Thyroid gland (tissue), 4 donors: Measurements from ENCODE around the gene STARD9. TPM values are rescaled to one million over a fixed set of nuclear protein-coding genes. Genes with fewer than 3 reads are reported as not detected.

Experiments used
- DNase-seq, 2 donors: peaks; one replicate each; pipeline ENCODE4 v3.0.0-alpha.2; 2019
- H3K27ac ChIP-seq, 3 donors: fragments of 200-600 bp; sonication (generic); 1 replicate in 2 of 3; 2 replicates in 1 of 3; pipeline ENCODE4 v1.5.1; 2016 to 2019; ENCODE audit warnings: mild to moderate bottlenecking in 1 of 3, moderate library complexity in 1 of 3
- H3K27me3 ChIP-seq: fragments of 200-600 bp; sonication (generic); one replicate; pipeline ENCODE4 v1.5.1; 2019
- H3K36me3 ChIP-seq, 2 donors: fragments of 200-600 bp; sonication (generic); one replicate each; pipeline ENCODE4 v1.5.1; 2016 to 2019
- H3K4me1 ChIP-seq, 2 donors: fragments of 200-600 bp; sonication (generic); one replicate each; pipeline ENCODE4 v1.5.1; 2017 to 2019
- H3K4me3 ChIP-seq, 3 donors: fragments of 200-600 bp; sonication (generic); replicated peaks in 1 of 3; 1 replicate in 2 of 3; 2 replicates in 1 of 3; pipeline ENCODE4 v1.5.1; 2016; ENCODE audit warnings: mild to moderate bottlenecking in 1 of 3
- H3K9me3 ChIP-seq: fragments of 200-600 bp; sonication (generic); one replicate; pipeline ENCODE4 v1.5.1; 2017
- POLR2A ChIP-seq, 2 donors: fragments of 450-650 bp; IDR thresholded peaks; one replicate each; pipeline ENCODE4 v1.6.1; 2017; ENCODE audit warnings: antibody characterized with exemption in 2 of 2, mild to moderate bottlenecking in 2 of 2, moderate library complexity in 1 of 2
- WGBS, 2 donors: methylation state at CpG; one replicate each; pipeline ENCODE4 v1.1.5; 2017; 5-methylcytosine and 5-hydroxymethylcytosine counted together
- intact Hi-C: fragments of 100-400 bp; cut with DNase I; formaldehyde crosslinking; loops from one replicate; pipeline ENCODE4 v1.15.1; 2023
- total RNA-seq, 4 donors: library from RNA; depleted of rRNA; stranded (reverse); fragments of >200 nt; gene quantifications; one replicate each; pipeline ENCODE4 v1.2.3, GENCODE V29; 2016
- TF ChIP-seq, protein P1 (sequence below), 6 experiments: fragments of 200-600 bp in 3 of 6; fragments of 450-650 bp in 3 of 6; sonication (generic) in 3 of 6; IDR thresholded peaks; one replicate each; pipeline ENCODE4 v1.5.1; 2016 to 2019; ENCODE audit warnings: antibody characterized with exemption in 6 of 6, mild to moderate bottlenecking in 2 of 6, inconsistent platforms in 1 of 6, moderate library complexity in 1 of 6

The STARD9 gene
- total RNA-seq, 4 donors from 2014 or later = 6.4 to 23.4 (median 10.1) TPM

DNA sequence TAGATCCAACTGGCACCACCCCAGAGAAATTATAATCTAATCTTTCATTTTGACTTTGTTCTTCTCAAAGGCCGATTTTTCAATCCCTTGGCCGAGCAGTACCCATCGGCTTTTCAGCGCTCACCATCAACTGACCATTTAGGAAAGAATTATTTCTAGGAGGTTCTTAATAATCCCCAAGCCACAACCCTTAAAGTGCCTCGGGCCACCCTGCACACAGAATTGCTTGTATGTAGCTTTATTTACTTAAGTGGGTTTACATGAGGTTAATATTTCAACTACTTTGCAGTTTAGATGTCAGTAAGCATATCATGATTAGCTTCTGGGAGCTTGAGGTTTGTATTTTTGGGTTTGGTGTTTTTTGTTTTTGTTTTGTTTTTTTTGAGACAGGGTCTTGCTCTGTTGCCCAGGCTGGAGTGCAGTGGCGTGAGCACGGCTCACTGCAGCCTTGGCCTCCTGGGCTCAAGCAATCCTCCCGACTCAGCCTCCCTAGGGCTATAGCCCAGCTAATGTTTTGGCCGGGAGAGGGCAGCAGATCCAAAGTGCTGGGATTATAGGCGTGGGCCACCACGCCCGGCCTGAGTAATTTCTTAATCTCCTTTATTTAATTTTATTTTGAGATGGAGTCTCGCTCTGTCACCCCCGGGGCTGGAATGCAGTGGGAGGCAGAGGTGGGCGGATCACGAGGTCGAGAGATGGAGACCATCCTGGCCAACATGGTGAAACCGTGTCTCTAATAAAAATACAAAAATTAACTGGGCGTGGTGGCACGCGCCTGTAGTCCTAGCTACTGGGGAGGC is 162.3 kb downstream of the STARD9 start:
- no peak for TF ChIP-seq POLR2A (IDR thresholded peaks at IDR 0.05)
- TF ChIP-seq, protein P1, sequence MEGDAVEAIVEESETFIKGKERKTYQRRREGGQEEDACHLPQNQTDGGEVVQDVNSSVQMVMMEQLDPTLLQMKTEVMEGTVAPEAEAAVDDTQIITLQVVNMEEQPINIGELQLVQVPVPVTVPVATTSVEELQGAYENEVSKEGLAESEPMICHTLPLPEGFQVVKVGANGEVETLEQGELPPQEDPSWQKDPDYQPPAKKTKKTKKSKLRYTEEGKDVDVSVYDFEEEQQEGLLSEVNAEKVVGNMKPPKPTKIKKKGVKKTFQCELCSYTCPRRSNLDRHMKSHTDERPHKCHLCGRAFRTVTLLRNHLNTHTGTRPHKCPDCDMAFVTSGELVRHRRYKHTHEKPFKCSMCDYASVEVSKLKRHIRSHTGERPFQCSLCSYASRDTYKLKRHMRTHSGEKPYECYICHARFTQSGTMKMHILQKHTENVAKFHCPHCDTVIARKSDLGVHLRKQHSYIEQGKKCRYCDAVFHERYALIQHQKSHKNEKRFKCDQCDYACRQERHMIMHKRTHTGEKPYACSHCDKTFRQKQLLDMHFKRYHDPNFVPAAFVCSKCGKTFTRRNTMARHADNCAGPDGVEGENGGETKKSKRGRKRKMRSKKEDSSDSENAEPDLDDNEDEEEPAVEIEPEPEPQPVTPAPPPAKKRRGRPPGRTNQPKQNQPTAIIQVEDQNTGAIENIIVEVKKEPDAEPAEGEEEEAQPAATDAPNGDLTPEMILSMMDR (IDR thresholded peaks at IDR 0.05) = no peak
- H3K27me3 ChIP-seq = no peaks in the 10 kb centered on the region
- WGBS, 2 donors = 84 to 85% methylated on average over 21 of the region's 21 CpGs
- DNase-seq = no peak
- intact Hi-C loops = loop anchor here (10.0 kb wide), 1 partner anchor 187 kb away; the partner anchor contains the start of gene TTBK2
- H3K36me3 ChIP-seq = peaks cover 0 to 13% of the 10 kb centered on the region in 2 donors
- peak overlapping the region in 2 of 3 donors; percentile 73 to 92 for H3K4me3 ChIP-seq
- H3K9me3 ChIP-seq = no peaks in the 10 kb centered on the region
- H3K4me1 ChIP-seq = peaks cover 11 to 15% of the 10 kb centered on the region in 2 donors
- H3K27ac ChIP-seq = peak overlapping the region; percentile 79 to 82 (median 80)

DNA sequence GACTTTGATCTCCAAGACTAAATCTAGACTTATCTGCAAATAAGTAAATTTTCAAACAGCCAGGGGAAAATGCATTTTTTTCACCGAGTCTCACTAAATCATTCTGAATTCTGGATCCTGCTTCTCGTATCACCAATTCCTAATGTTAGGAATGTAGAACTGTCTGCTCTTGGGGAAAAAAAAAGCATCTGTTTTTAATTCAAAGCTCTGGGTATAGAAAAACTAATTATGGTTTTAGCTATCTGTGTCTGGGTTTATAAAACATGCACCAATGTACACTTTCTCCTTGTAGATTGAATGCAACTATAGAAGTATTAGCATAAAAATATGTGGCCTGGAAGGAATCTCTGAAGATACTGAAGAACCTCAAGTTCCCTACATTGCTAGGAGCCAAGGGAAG is 166.3 kb downstream of the STARD9 start:
- 85 to 87% methylated on average over 2 of the region's 2 CpGs for WGBS, 2 donors
- intact Hi-C loops = no loop called here
- TF ChIP-seq POLR2A (IDR thresholded peaks at IDR 0.05) = no peak
- TF ChIP-seq, protein P1 (IDR thresholded peaks at IDR 0.05) = no peak

DNA sequence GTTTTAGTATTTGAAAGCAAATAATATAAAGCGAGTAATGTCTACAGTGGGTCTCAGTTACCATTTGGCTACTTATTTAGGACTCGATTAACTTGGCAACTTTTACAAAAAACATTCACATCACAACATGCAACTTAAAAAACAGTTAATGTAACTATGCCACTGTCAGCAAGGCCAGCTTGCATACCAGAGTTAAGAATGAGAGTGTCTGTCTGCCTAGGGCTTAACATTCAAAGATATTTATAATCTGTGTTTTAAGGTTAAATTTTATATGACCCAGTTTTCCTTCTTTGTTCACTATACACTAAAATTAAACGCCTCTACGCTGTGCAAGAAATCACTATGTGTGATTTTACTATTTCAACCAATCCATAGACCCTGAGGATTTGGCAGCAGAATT is 166.7 kb downstream of the STARD9 start:
- TF ChIP-seq, protein P1 (IDR thresholded peaks at IDR 0.05) = no peak
- TF ChIP-seq POLR2A (IDR thresholded peaks at IDR 0.05) = no peak
- no peak overlapping the region for H3K4me3 ChIP-seq
- 90 to 92% methylated on average over 4 of the region's 4 CpGs for WGBS, 2 donors
- H3K27me3 ChIP-seq = no peaks in the 10 kb centered on the region
- no peak for DNase-seq
- no peaks in the 10 kb centered on the region for H3K9me3 ChIP-seq
- peaks cover 6 to 7% of the 10 kb centered on the region in 2 donors for H3K4me1 ChIP-seq
- no peak overlapping the region for H3K27ac ChIP-seq
- intact Hi-C loops = no loop called here
- peaks cover 0 to 4% of the 10 kb centered on the region in 2 donors for H3K36me3 ChIP-seq

More for the DNA sequence above, 166.3 kb downstream of the STARD9 start:
- Histone ChIP-seq H3K27ac (no peak overlapping the region), H3K27me3 (no peaks in the 10 kb centered on the region), H3K4me3 (no peak overlapping the region), H3K36me3 (peaks cover 0 to 4% of the 10 kb centered on the region in 2 donors), H3K4me1 (peaks cover 6 to 7% of the 10 kb centered on the region in 2 donors), H3K9me3 (no peaks in the 10 kb centered on the region)
- DNase-seq = no peak

DNA sequence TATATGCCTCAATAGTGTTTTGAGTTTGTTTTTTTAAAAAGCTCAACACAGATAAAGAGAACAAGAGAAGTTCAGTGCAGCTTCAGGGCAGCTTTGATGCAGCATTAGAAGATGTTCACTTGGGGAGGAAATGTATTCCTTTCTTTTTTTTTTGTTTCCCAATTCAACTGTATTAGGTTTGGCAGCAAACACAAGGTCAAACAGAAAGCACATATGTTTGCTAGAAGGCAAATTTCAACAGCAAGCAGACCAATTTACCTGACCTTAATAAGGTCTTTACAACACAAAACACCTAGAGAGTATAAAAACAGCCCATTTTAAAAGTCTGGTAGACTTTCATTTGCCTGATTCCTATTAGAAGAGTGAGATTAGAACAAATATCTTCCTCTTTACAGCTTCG is 168.8 kb downstream of the STARD9 start:
- intact Hi-C loops = no loop called here
- H3K9me3 ChIP-seq = no peaks in the 10 kb centered on the region
- DNase-seq = no peak
- H3K4me1 ChIP-seq = no peaks in the 10 kb centered on the region
- no peak overlapping the region for H3K4me3 ChIP-seq
- no peak overlapping the region for H3K27ac ChIP-seq
- TF ChIP-seq, protein P1 (IDR thresholded peaks at IDR 0.05) = no peak
- TF ChIP-seq POLR2A (IDR thresholded peaks at IDR 0.05) = no peak
- peaks cover 0 to 4% of the 10 kb centered on the region in 2 donors for H3K36me3 ChIP-seq
- 96 to 98% methylated on average over 1 of the region's 1 CpG for WGBS, 2 donors
- H3K27me3 ChIP-seq = no peaks in the 10 kb centered on the region

DNA sequence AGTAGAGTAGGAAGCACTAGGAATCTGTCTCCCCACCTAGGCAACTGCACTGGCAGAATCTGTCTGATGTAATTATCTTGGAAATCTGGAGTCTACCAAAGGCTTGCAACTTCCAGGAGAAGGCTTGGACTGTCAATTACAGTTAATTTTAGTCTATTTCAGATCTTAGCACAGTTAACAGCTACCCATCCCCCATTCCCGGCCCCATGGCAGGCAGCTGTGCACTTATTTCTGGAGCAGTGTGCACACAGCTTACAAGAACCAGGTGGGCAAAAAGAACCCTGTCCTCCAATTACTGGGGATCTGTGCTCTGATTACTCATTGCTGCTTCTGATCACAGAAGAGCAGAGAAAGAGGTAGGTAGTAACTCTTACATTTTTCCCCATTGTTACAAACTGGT is 173.9 kb downstream of the STARD9 start:
- no peaks in the 10 kb centered on the region for H3K4me1 ChIP-seq
- WGBS, 2 donors = 100% methylated on average over 1 of the region's 1 CpG
- peaks cover 0 to 4% of the 10 kb centered on the region in 2 donors for H3K36me3 ChIP-seq
- H3K9me3 ChIP-seq = no peaks in the 10 kb centered on the region
- H3K27me3 ChIP-seq = no peaks in the 10 kb centered on the region
- no peak for DNase-seq
- H3K4me3 ChIP-seq = no peak overlapping the region
- TF ChIP-seq, protein P1 (IDR thresholded peaks at IDR 0.05) = no peak
- no peak for TF ChIP-seq POLR2A (IDR thresholded peaks at IDR 0.05)
- H3K27ac ChIP-seq = no peak overlapping the region
- intact Hi-C loops = no loop called here
